Pancreas (tissue), 10 donors: ENCODE measurements around the gene NHSL1. TPM values are rescaled to one million over a fixed set of nuclear protein-coding genes. Genes with fewer than 3 reads are reported as not detected.

Source experiments
- ATAC-seq, 4 donors: fragments of 200-7000 bp; cut with Tn5 transposase; one replicate each; pipeline versions ENCODE4 v1.8.0 to v1.9.1; 2020; ENCODE audit warnings: mild to moderate bottlenecking in 4 of 4, moderate library complexity in 4 of 4
- DNase-seq, 6 donors: peaks; one replicate each; pipeline ENCODE4 v3.0.0-alpha.2; 2020
- FAIRE-seq: peaks from 2 replicates; lab custom pipeline; 2012; peaks lifted over from hg19 to GRCh38; lab: Jason Lieb, UNC
- H3K27ac ChIP-seq, 4 donors: fragments of 200-600 bp; sonication (generic); 1 replicate in 3 of 4; 2 replicates in 1 of 4; pipeline versions ENCODE4 v1.5.0 to v1.8.0; 2020
- H3K27me3 ChIP-seq, 4 donors: fragments of 200-600 bp; one replicate each; pipeline ENCODE4 v1.8.0; 2021
- H3K36me3 ChIP-seq, 3 donors: fragments of 200-600 bp; sonication (generic) in 1 of 3; one replicate each; pipeline versions ENCODE4 v1.5.0 to v1.8.0; 2020 to 2021
- H3K4me1 ChIP-seq, 3 donors: fragments of 200-600 bp; one replicate each; pipeline ENCODE4 v1.8.0; 2021
- H3K4me3 ChIP-seq, 4 donors: fragments of 200-600 bp; sonication (generic) in 2 of 4; one replicate each; pipeline versions ENCODE4 v1.5.0 to v1.8.0; 2020 to 2021
- H3K9me3 ChIP-seq, 4 donors: fragments of 200-600 bp; one replicate each; pipeline ENCODE4 v1.8.0; 2021
- CTCF ChIP-seq, 4 donors: fragments of 200-600 bp; sonication (generic) in 3 of 4; IDR thresholded peaks; one replicate each; pipeline versions ENCODE4 v1.5.0 to v1.8.0; 2021; ENCODE audit warnings: antibody characterized with exemption in 4 of 4
- WGBS, 2 donors: extraction: QIAGEN DNeasy Blood & Tissue Kit; methylation state at CpG; one replicate each; pipeline ENCODE4 v1.1.7; 2013; 5-methylcytosine and 5-hydroxymethylcytosine counted together
- intact Hi-C, 3 donors: fragments of 100-400 bp; cut with DNase I; formaldehyde crosslinking; loops; one replicate each; pipeline versions ENCODE4 v1.11.1 to v1.14.2; 2022
- polyA plus RNA-seq, 2 donors: library from polyadenylated mRNA; stranded (reverse); fragments of 200-250 nt; gene quantifications; one replicate each; pipeline ENCODE4 v1.2.3, GENCODE V29; 2013
- total RNA-seq, 6 donors: library from RNA; stranded (reverse); fragmentation: NEBNext Ultra II Directional in 4 of 6; extraction: Animal tissue kit (Norgen Biotek cat#: 25700) in 4 of 6; gene quantifications; one replicate each; pipeline versions ENCODE4 v1.2.1 to v1.2.4, GENCODE V29; 2021 to 2023
- donor health status: healthy with polysubstance abuse.
- donor health status: DM: no; HTN: no; CAD: no; lungs with moderate emphysema.
- donor health status: DM: no; HTN: no; CAD: no.
- donor health status: control.
- donor health status: control.
- donor health status: Bipolar disorder and iron deficiency.
- donor health status: DM: yes; HTN: yes; CAD: no.
- donor health status: DM: no; HTN: no; CAD: no.
- donor health status: DM: no; HTN: no; CAD: no.
- donor health status: DM: yes; HTN: yes; CAD: no.

Gene NHSL1
- total and polyA plus RNA-seq, 8 donors, result 3.5 to 16.3 (median 8.9) TPM

GRCh38 chr6:138543657-138544056 is 44.4 kb upstream of the NHSL1 start:
- no peak for DNase-seq
- no peak for TF ChIP-seq CTCF (IDR thresholded peaks at IDR 0.05)
- no peak overlapping the region for H3K27ac ChIP-seq
- FAIRE-seq, result no peak
- ATAC-seq, result no peak
- no peaks in the 10 kb centered on the region for H3K27me3 ChIP-seq
- H3K9me3 ChIP-seq, result no peaks in the 10 kb centered on the region
- H3K36me3 ChIP-seq, result no peaks in the 10 kb centered on the region
- 48 to 61% methylated on average over 4 of the region's 4 CpGs for WGBS, 2 donors
- peak overlapping the region in 1 of 4 donors; percentile 24 for H3K4me3 ChIP-seq
- intact Hi-C loops, result no loop called here
- peaks cover 0 to 25% (median 8%) of the 10 kb centered on the region in 3 donors for H3K4me1 ChIP-seq

- Histone ChIP-seq H3K27me3 (no peaks in the 10 kb centered on the region), H3K27ac (peak overlapping the region in 2 of 4 donors; percentile 11 to 31), H3K4me3 (no peak overlapping the region), H3K9me3 (no peaks in the 10 kb centered on the region), H3K36me3 (no peaks in the 10 kb centered on the region), H3K4me1 (peaks cover 0 to 29% (median 12%) of the 10 kb centered on the region in 3 donors)
- no peak for ATAC-seq
- TF ChIP-seq CTCF (IDR thresholded peaks at IDR 0.05), result no peak
- no peak for FAIRE-seq
- intact Hi-C loops, result no loop called here
- DNase-seq, result no peak
- WGBS, 2 donors, result 86 to 90% methylated on average over 6 of the region's 6 CpGs
Observed at GRCh38 chr6:138541823-138542481, 42.7 kb upstream of the NHSL1 start.

DNA sequence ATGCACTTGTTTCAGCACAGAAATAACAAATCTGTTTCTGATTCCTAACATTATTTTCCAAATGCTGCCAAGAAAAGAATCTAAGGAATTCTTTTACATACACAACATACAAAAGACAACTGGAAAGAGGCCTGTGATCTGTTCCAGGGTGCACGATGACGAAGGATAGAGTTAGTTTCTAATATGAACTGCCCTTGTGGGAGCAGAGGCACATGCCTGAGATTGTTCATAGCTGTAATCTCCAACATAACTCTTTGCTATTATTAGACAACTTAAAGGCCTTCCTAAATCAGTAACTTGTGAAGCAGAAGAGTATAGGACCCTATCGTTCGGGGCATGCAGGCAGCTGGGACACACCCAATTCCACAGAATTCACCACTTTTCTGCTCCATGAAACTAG is 41.2 kb upstream of the NHSL1 start:
- DNase-seq, result no peak
- 54 to 64% methylated on average over 4 of the region's 4 CpGs for WGBS, 2 donors
- intact Hi-C loops, result no loop called here
- no peak for FAIRE-seq
- Histone ChIP-seq H3K27me3 (no peaks in the 10 kb centered on the region), H3K36me3 (no peaks in the 10 kb centered on the region), H3K4me3 (no peak overlapping the region), H3K4me1 (peaks cover 0 to 37% (median 17%) of the 10 kb centered on the region in 3 donors), H3K27ac (peak overlapping the region in 1 of 4 donors; percentile 6), H3K9me3 (no peaks in the 10 kb centered on the region)
- no peak for TF ChIP-seq CTCF (IDR thresholded peaks at IDR 0.05)
- ATAC-seq, result no peak

GRCh38 chr6:138539876-138540275 is 40.6 kb upstream of the NHSL1 start:
- peak overlapping the region in 1 of 4 donors; percentile 6 for H3K27ac ChIP-seq
- ATAC-seq (no peak), DNase-seq (no peak), FAIRE-seq (no peak)
- no peaks in the 10 kb centered on the region for H3K27me3 ChIP-seq
- no peak for TF ChIP-seq CTCF (IDR thresholded peaks at IDR 0.05)
- 32 to 51% methylated on average over 1 of the region's 1 CpG for WGBS, 2 donors
- H3K4me3 ChIP-seq, result no peak overlapping the region
- no peaks in the 10 kb centered on the region for H3K36me3 ChIP-seq
- peaks cover 0 to 40% (median 17%) of the 10 kb centered on the region in 3 donors for H3K4me1 ChIP-seq
- H3K9me3 ChIP-seq, result no peaks in the 10 kb centered on the region
- intact Hi-C loops, result no loop called here

DNA sequence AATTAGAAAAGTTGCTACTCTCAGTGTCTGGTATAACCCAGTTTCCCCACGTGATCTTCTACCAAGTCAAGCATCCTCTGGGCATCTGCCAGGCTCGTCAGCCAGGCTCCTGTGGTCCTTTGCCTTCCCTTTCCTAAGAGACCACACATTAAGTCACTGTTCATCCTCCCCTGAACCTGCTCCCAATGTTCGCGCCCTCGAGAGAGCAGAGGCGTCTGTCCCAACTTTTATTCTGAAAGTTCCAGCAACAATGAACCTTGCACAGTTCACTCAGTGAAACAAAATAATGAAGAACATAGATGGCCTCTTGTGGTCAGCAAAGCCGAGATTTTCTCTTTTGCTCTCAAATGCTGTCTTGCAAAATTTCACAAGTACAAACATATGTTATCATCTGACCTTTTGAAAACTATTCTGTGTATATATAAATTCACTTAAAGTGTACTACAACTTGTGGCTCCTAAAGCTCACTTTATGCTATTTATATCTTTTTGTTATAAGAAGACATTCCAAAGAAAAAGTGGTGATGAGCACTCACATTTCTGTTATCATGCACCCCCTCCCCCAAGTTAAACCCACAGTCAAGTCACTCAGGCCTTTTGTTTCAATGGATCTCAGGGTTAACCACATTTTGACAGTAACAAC is 39.2 kb upstream of the NHSL1 start:
- no peak for FAIRE-seq
- no peaks in the 10 kb centered on the region for H3K9me3 ChIP-seq
- TF ChIP-seq CTCF (IDR thresholded peaks at IDR 0.05), result no peak
- H3K27ac ChIP-seq, result no peak overlapping the region
- WGBS, 2 donors, result 80 to 81% methylated on average over 7 of the region's 7 CpGs
- no peaks in the 10 kb centered on the region for H3K36me3 ChIP-seq
- H3K27me3 ChIP-seq, result no peaks in the 10 kb centered on the region
- intact Hi-C loops, result no loop called here
- peaks cover 0 to 37% (median 17%) of the 10 kb centered on the region in 3 donors for H3K4me1 ChIP-seq
- ATAC-seq, result no peak
- no peak overlapping the region for H3K4me3 ChIP-seq
- no peak for DNase-seq
